Activated T-helper 17 cell treated with anti-CD3 and anti-CD28 coated beads, Interleukin-2, amount 50 U/mL, for 72 hours (primary cell): ENCODE results near the gene SLC48A1. TPM values are rescaled to one million over a fixed set of nuclear protein-coding genes. Genes with fewer than 3 reads are reported as not detected.
A peak's percentile ranks its signal among the peaks of the same experiment; 100 is the strongest.

Source experiments
- ATAC-seq: fragments of 150-1000 bp; cut with Tn5 transposase; replicated peaks from 2 replicates; pipeline ENCODE4 v1.10.0; 2021; ENCODE audit warnings: mild to moderate bottlenecking, moderate library complexity
- H3K27ac Mint-ChIP-seq: one replicate; pipeline ENCODE4 v1.8.0; 2022; ENCODE audit warnings: mixed read lengths
- H3K27me3 Mint-ChIP-seq: one replicate; pipeline ENCODE4 v1.8.0; 2022; ENCODE audit warnings: mixed read lengths
- H3K36me3 Mint-ChIP-seq: one replicate; pipeline ENCODE4 v1.8.0; 2022; ENCODE audit warnings: low read depth, mild to moderate bottlenecking, mixed read lengths
- H3K4me1 Mint-ChIP-seq: one replicate; pipeline ENCODE4 v1.8.0; 2022; ENCODE audit warnings: mixed read lengths
- H3K4me3 Mint-ChIP-seq: one replicate; pipeline ENCODE4 v1.8.0; 2022; ENCODE audit warnings: mild to moderate bottlenecking, mixed read lengths
- H3K9me3 Mint-ChIP-seq: one replicate; pipeline ENCODE4 v1.8.0; 2022; ENCODE audit warnings: mixed read lengths
- total RNA-seq, 2 donors: library from RNA; stranded (reverse); gene quantifications; one replicate each; pipeline ENCODE4 v1.2.3, GENCODE V29; 2022

Gene SLC48A1
- total RNA-seq, 2 donors from 2014 or later: 6.7 to 8.2 TPM

- Mint-ChIP-seq H3K9me3 (no peaks in the 10 kb centered on the region), H3K4me1 (no peaks in the 10 kb centered on the region), H3K27ac (peak overlapping the region; percentile 66), H3K27me3 (no peaks in the 10 kb centered on the region), H3K4me3 (no peak overlapping the region), H3K36me3 (peaks cover 100% of the 10 kb centered on the region)
- no peak for ATAC-seq
Observed at GRCh38 chr12:47795121-47795813, 22.2 kb downstream of the SLC48A1 start.

- peaks cover 2% of the 10 kb centered on the region for H3K4me1 Mint-ChIP-seq
- peaks cover 98% of the 10 kb centered on the region for H3K36me3 Mint-ChIP-seq
- H3K27me3 Mint-ChIP-seq: no peaks in the 10 kb centered on the region
- ATAC-seq: no peak
- no peaks in the 10 kb centered on the region for H3K9me3 Mint-ChIP-seq
- no peak overlapping the region for H3K27ac Mint-ChIP-seq
- no peak overlapping the region for H3K4me3 Mint-ChIP-seq
Observed at GRCh38 chr12:47795814-47796411, 22.9 kb downstream of the SLC48A1 start.

DNA sequence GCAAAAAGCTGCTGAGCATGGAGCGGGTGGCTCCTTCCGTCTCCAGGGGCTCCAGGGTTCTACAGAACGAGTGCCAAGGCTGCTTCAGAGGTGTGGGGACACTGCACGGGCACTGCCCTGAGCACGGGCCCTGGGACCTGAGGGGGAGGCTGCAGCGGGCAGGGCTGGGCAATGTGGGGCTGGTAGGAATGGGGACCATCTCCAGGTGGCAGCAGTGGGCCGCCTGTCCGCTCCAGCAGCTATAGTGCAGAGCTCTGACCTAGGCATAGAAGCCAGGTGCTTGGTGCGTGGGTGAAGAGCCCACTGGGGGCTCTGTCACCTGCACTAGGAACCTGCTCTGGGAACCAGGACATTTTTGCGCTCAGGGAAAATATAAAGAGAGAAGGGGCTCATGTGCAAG is 24.4 kb downstream of the SLC48A1 start:
- H3K36me3 Mint-ChIP-seq: peaks cover 98% of the 10 kb centered on the region
- ATAC-seq: no peak
- H3K4me1 Mint-ChIP-seq: peaks cover 10% of the 10 kb centered on the region
- H3K9me3 Mint-ChIP-seq: no peaks in the 10 kb centered on the region
- H3K27ac Mint-ChIP-seq: peak overlapping the region; percentile 59
- H3K27me3 Mint-ChIP-seq: no peaks in the 10 kb centered on the region
- no peak overlapping the region for H3K4me3 Mint-ChIP-seq

GRCh38 chr12:47798382-47798948 is 25.4 kb downstream of the SLC48A1 start:
- H3K4me1 Mint-ChIP-seq: peaks cover 13% of the 10 kb centered on the region
- no peak for ATAC-seq
- no peak overlapping the region for H3K4me3 Mint-ChIP-seq
- no peak overlapping the region for H3K27ac Mint-ChIP-seq
- no peaks in the 10 kb centered on the region for H3K9me3 Mint-ChIP-seq
- no peaks in the 10 kb centered on the region for H3K27me3 Mint-ChIP-seq
- peaks cover 98% of the 10 kb centered on the region for H3K36me3 Mint-ChIP-seq

DNA sequence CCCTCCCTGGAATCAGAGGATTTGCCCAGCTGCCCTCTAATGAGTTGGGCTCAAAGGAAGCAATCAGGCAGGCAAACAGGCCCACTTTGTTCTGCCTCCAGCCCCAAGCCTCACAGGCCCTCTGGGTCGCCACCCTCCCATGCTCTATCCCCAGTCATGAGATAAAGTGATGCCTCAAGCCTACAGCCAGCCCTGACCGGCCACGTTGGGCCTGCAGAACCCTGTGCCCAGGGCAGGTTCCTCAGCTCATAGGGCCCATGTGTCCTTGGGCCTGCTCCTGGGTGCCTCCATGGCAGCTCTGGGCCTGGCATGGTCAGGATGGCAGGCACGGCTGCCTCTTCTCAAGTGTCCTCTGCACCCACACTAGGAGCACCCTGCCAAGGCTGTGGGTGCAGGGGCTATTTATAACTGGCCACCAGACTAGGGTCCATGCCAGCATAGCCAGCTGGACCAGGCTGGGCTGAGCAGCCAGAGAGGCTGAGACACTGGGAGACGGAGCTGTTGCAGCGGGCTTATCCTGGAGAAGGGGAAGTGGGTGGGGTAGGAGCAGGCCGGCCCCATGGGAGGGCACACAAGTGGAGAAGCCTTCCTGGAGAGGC is 26.4 kb downstream of the SLC48A1 start:
- Mint-ChIP-seq H3K27ac (peak overlapping the region; percentile 52), H3K36me3 (peaks cover 98% of the 10 kb centered on the region), H3K4me1 (peaks cover 18% of the 10 kb centered on the region), H3K9me3 (no peaks in the 10 kb centered on the region), H3K4me3 (no peak overlapping the region), H3K27me3 (no peaks in the 10 kb centered on the region)
- ATAC-seq: no peak

GRCh38 chr12:47800582-47800981 is 27.5 kb downstream of the SLC48A1 start:
- Mint-ChIP-seq H3K9me3 (no peaks in the 10 kb centered on the region), H3K36me3 (peaks cover 98% of the 10 kb centered on the region), H3K4me3 (no peak overlapping the region), H3K27me3 (no peaks in the 10 kb centered on the region), H3K4me1 (peaks cover 29% of the 10 kb centered on the region), H3K27ac (peak overlapping the region; percentile 94)
- ATAC-seq: no peak

DNA sequence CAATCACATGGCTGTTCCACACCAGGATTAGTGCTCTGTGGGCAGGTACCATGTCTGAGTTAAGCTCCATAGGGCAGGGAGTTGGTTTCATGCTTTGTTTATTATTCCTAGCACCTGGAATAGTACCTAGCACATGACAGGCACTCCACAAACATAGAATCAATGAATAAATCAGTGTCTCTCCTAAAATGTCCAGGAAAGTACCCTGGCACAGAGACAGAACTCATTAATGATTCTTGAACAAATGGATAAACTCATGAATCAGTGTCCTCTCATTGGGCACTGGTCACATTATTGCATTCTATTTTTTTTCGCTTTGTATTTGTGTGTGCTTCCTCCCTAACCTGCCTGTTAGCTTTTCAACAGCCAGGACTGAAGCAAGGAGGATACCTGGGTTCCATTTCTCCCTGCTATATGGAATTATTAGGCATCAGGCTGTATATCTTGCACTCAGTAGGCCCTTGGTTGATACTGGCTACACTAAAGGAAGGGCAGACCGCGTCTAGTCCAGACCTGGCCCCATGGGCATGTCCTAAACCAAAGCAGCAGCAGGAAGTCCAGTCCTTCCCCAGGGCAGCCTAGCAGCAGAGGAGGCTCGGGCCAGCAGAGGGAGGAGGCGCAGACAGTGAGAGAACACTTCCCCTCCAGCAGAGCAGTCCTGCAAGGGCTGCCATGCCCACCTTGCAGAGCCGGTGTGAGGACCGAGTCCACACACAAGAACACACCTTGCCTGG is 28.3 kb downstream of the SLC48A1 start:
- Mint-ChIP-seq H3K27me3 (no peaks in the 10 kb centered on the region), H3K27ac (peak overlapping the region; percentile 94), H3K4me1 (peaks cover 31% of the 10 kb centered on the region), H3K36me3 (peaks cover 98% of the 10 kb centered on the region), H3K9me3 (no peaks in the 10 kb centered on the region), H3K4me3 (peak overlapping the region; percentile 97)
- ATAC-seq: no peak

- ATAC-seq: no peak
- Mint-ChIP-seq H3K4me3 (peak overlapping the region; percentile 97), H3K4me1 (peaks cover 32% of the 10 kb centered on the region), H3K36me3 (peaks cover 98% of the 10 kb centered on the region), H3K27me3 (no peaks in the 10 kb centered on the region), H3K27ac (peak overlapping the region; percentile 94), H3K9me3 (no peaks in the 10 kb centered on the region)
Observed at GRCh38 chr12:47801904-47802246, 28.8 kb downstream of the SLC48A1 start.

DNA sequence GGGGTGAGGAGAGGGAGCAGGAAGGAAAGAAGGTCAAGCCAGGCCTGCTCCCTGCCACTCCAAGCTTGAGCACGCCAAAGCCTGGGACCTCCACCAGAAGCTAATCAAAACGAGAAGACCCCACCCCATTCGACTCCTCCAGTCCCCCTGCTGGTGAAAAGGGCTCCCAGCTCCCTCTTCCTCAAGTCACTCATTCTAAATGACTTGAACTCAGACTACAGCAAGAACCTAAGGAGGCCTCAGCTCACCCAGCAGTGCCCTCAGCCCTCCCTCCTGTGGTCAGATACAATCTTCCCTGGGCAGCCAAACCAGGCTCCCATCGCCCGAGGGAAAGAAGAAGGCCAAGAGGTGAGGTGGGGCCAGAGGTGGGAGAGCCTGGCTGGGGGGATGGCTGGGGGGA is 29.3 kb downstream of the SLC48A1 start:
- Mint-ChIP-seq H3K36me3 (peaks cover 98% of the 10 kb centered on the region), H3K4me3 (peak overlapping the region; percentile 97), H3K27me3 (no peaks in the 10 kb centered on the region), H3K9me3 (no peaks in the 10 kb centered on the region), H3K27ac (peak overlapping the region; percentile 94), H3K4me1 (peaks cover 37% of the 10 kb centered on the region)
- ATAC-seq: no peak

- no peaks in the 10 kb centered on the region for H3K27me3 Mint-ChIP-seq
- ATAC-seq: no peak
- H3K4me3 Mint-ChIP-seq: peak overlapping the region; percentile 97
- H3K4me1 Mint-ChIP-seq: peaks cover 44% of the 10 kb centered on the region
- H3K27ac Mint-ChIP-seq: peak overlapping the region; percentile 94
- no peaks in the 10 kb centered on the region for H3K9me3 Mint-ChIP-seq
- H3K36me3 Mint-ChIP-seq: peaks cover 98% of the 10 kb centered on the region
Observed at GRCh38 chr12:47803191-47803875, 30.3 kb downstream of the SLC48A1 start.

GRCh38 chr12:47804171-47804570 is 31.1 kb downstream of the SLC48A1 start:
- peak overlapping the region; percentile 97 for H3K4me3 Mint-ChIP-seq
- peak overlapping the region; percentile 94 for H3K27ac Mint-ChIP-seq
- no peak for ATAC-seq
- peaks cover 52% of the 10 kb centered on the region for H3K4me1 Mint-ChIP-seq
- peaks cover 98% of the 10 kb centered on the region for H3K36me3 Mint-ChIP-seq
- no peaks in the 10 kb centered on the region for H3K27me3 Mint-ChIP-seq
- H3K9me3 Mint-ChIP-seq: no peaks in the 10 kb centered on the region

DNA sequence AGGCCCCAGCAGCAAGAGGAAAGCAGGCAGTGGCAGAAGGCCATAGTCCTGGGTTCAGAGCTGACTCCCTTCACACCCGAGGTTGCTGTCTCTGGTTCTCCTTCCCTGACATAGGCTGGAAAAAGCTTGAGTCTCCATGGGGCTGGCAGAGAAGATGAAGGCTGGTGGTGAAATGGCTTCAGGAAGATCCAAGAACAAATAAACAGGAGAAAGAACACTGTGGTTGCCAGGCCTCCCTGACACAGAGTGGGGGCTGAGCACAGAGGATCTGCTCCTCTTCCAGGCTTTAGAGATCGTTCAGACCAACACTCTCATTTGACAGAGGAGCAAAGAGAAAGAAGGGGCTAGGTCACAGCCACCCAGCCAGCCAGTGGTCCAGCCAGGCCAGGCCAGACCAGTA is 32.4 kb downstream of the SLC48A1 start:
- Mint-ChIP-seq H3K9me3 (no peaks in the 10 kb centered on the region), H3K4me3 (peak overlapping the region; percentile 97), H3K36me3 (peaks cover 99% of the 10 kb centered on the region), H3K4me1 (peaks cover 55% of the 10 kb centered on the region), H3K27me3 (no peaks in the 10 kb centered on the region), H3K27ac (peak overlapping the region; percentile 94)
- ATAC-seq: no peak

DNA sequence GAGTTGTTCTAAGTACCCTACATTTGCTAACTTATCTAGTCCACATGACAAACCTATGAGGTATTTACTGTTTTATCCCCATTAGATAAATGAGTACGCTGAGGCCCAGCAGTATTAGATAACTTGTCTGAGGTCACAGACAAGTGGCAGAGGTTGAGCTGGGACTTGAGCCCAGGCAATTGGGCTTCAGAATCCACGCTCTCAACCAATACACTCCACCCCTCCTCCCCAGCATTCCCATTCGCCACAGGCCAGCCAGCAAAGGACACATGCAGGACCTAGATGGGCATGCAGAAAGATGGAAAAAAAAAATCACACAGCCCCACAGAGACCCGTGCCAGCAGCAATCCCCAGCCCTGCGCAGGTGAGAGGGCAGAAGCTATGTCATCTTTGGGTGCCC is 34.3 kb downstream of the SLC48A1 start:
- Mint-ChIP-seq H3K9me3 (no peaks in the 10 kb centered on the region), H3K27me3 (no peaks in the 10 kb centered on the region), H3K36me3 (peaks cover 100% of the 10 kb centered on the region), H3K4me3 (peak overlapping the region; percentile 97), H3K27ac (peak overlapping the region; percentile 97), H3K4me1 (peaks cover 58% of the 10 kb centered on the region)
- no peak for ATAC-seq

GRCh38 chr12:47808050-47808449 is 35.0 kb downstream of the SLC48A1 start:
- H3K4me3 Mint-ChIP-seq: peak overlapping the region; percentile 97
- peak; percentile 49 for ATAC-seq
- H3K4me1 Mint-ChIP-seq: peaks cover 58% of the 10 kb centered on the region
- no peaks in the 10 kb centered on the region for H3K9me3 Mint-ChIP-seq
- no peaks in the 10 kb centered on the region for H3K27me3 Mint-ChIP-seq
- peaks cover 100% of the 10 kb centered on the region for H3K36me3 Mint-ChIP-seq
- peak overlapping the region; percentile 97 for H3K27ac Mint-ChIP-seq
